GM12865 (cell line): ENCODE results near the gene IL17A.

Experiments
- DNase-seq: peaks from one replicate; pipeline ENCODE4 v3.0.0; 2010; ENCODE audit warnings: low read depth
- H3K4me3 ChIP-seq: 2 replicates; pipeline ENCODE4 v1.5.1; 2011; ENCODE audit warnings: mild to moderate bottlenecking, low read depth, low read length, control low read depth
- CTCF ChIP-seq: IDR thresholded peaks from 2 replicates; pipeline ENCODE4 v1.5.1; 2011; ENCODE audit warnings: low read length, control low read depth, low read depth, inconsistent platforms; ENCODE audit not compliant: insufficient read depth; ENCODE audit errors: missing control alignments

IL17A gene

GRCh38 chr6:52233005-52233404, 46.8 kb downstream of the IL17A start:
- no peak for DNase-seq
- no peak for TF ChIP-seq CTCF
- H3K4me3 ChIP-seq: no peak overlapping the region

- no peak overlapping the region for H3K4me3 ChIP-seq
- peak; percentile 84 for DNase-seq
- peak; percentile 65 for TF ChIP-seq CTCF
These were observed 48.0 kb downstream of the IL17A start for GRCh38 chr6:52233975-52234823.
